T-helper 1 cell (primary cell): Measurements from ENCODE around the gene NDUFAF8.
A peak's percentile ranks its signal among the peaks of the same experiment; 100 is the strongest.

ENCODE experiments used
- DNase-seq, 5 donors: peaks; one replicate each; pipeline ENCODE4 v3.0.0-alpha.2; 2012 to 2020

The NDUFAF8 gene

DNA sequence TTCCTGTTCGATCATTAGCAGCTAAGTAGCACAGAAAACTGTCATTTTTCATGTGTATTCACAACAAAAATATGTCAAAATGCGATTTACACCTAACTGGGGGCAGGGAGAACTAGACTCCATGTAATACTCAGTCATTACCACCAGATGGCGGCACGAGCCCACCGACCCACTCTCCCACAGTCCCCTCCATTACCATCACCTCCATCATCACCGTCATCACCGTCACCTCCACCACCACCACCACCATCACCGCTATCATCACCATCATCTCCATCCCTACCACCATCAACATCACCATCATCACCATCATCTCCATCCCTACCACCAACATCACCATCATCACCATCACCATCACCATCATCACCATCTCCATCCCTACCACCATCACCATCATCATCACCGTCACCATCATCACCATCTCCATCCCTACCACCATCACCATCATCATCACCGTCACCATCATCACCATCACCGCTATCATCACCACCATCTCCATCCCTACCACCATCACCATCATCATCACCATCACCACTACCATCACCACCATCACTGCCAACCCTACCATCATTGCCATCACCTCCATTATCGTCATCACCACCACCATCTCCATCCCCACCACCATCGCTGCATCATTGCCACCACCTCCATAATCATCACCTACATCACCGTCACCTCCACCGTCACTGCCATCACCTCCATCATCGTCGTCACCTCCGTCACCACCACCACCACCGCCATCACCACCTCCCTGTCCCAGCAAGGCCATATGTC lies 14.4 kb downstream of the NDUFAF8 start:
- DNase-seq = peak in 4 of 5 donors; percentile 36 to 56 (median 42)

DNA sequence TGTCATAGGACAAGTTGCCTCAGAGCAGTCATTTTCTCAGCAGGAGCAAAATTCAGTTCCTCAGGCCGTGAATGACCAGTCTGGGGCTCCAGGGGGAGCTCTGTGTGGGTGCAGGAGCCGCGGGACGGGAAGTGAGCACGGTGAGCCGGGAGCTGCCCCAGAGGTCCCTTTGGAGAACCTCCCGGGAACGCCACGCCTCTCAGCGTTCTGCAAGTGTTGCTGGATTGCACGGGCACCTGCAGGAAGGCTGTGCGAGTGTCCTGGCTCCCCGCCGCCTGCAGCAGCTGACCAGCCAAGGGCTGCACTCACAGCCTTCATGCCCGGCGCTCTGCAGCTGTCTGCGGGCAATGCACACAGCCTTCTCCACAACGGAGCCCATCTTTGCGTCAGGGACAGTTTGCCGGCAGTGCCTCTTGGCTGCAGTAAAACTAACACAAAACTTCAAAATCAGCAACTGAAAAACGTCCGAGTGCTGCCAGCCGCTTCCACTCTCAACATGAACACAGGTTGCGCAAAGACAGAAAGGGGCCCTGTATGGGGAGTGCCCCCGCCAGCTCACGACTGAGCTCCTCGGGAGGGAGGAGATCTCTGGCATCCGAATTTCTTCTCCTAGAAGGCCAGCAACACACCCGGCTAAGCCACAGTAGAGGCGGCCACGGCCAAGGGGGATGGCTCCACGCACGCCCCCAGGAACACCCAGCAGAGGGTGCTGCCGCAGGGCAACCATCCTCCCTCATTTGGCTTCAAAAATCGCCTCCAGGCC lies 16.0 kb downstream of the NDUFAF8 start:
- DNase-seq = no peak

DNA sequence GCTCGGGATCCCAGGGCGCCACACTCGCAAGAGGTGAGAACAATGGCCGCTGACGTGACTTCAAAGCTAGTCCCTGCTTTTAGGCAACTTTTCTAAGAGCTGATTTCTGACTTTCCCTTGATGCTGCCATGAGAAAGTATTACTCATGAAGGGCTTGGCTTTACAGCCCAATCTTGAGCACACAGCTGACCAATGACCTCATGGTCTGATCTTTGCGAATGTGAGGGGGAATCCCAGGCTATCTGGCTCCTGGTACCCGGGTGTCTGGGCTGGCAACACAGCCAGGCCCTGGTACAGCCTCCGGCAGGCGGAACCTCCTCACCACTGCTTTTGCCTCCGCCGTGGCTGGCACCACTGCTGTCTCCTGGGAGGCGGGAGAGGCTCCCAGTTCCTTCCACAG lies 17.5 kb downstream of the NDUFAF8 start:
- no peak for DNase-seq

DNA sequence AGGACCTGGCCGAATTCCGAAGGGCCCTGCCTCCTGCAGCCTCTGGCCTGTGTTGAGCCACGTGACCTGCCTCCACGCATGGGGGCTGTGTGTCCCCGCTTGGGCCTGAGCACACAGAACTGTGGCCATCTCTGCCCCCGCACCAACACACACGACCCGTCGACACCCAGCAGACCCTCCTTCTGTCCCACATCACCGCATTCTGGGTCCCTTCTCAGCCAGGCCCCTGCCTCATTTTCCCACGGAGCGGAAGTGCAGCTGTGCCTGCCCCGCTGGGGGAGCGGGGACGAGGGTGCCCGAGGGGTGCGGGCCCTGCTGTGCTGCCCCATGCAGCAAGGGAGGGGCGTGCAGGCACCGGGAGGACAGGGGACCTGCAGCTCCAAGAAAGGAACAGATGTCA lies 18.4 kb downstream of the NDUFAF8 start:
- DNase-seq = no peak

DNA sequence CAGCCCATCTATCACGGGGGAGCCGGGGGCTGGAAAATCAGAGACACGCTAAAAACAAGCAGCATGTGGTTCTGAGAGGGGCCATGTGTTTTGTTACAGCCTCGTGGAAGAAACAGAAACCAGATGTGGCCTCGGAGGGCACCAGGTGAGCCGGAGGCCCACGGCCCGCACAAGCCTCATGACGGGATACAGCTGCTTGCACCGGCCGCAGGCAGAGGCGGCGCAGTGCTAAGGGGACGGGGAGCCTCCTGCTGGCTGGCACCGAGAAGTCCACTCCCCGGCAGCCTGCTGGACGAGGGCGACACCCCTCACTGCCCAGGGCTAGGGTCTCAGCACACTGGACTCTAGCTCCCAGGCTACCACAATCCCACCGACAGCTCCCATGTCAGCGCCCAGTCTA lies 19.2 kb downstream of the NDUFAF8 start:
- no peak for DNase-seq

DNA sequence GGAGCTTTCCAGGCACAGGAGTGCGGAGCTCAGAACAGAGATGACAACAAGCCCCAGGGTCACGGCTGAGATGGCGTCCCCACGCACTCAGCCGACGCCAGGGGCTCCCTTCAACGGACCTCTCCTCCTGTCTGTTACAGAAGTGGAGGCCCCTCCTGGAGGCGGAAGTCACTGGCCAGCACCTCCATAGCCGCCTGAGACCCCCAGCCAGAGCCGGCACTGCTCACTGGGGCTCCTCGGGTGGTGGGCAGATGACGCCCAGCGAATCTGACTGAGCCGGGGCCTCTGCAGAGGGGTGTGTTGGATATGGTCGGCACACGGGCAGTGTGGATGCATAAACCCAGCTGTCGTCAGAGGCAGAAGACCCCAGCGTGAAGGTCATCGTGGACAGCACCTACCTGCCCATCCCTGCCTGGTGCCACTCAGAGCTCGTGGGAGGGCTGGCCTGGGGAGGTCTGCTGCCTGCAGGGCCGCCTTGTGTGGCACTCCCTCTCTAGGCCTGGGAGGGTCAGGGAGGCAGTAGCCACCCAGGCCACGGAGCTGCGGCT lies 20.0 kb downstream of the NDUFAF8 start:
- DNase-seq = no peak

DNA sequence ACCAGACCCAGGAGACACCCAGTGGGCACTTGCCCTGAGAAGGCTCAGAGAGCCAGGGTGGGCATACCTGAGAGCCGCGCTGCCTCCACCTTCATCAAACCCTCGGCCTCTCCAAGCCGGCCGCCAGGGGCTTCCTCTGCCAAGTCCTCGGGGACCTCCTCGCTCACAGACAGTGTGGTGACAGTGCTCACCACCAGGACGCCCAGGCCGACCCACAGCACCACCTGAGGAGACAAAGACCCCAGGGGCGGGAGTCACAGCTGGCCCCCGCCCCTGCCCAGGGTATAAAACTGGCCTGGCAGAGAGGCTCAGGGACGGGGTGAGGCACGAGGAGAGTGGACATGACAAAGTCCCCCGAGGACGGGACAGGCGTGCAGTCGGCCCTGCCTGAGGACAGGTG lies 21.1 kb downstream of the NDUFAF8 start:
- no peak for DNase-seq

DNA sequence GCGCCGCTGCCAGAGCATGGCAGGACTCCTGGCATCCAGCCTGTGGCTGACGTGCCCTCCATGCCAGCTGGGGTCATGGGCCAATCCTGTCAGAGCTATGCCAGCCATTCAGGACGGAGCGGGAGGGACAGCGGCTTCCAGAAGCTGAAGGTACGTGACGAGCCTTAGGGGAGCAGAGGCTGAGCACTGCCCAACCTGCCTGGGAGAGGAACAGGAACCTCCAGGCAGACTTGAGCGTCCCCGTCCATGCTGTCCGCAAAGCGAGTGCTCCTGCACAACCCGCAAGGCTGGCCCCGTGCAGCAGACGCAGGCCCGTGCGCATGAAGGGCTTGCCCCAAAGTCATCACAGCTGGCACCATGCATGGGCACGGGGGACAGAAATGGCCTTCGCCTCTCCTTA lies 21.5 kb downstream of the NDUFAF8 start:
- no peak for DNase-seq

DNA sequence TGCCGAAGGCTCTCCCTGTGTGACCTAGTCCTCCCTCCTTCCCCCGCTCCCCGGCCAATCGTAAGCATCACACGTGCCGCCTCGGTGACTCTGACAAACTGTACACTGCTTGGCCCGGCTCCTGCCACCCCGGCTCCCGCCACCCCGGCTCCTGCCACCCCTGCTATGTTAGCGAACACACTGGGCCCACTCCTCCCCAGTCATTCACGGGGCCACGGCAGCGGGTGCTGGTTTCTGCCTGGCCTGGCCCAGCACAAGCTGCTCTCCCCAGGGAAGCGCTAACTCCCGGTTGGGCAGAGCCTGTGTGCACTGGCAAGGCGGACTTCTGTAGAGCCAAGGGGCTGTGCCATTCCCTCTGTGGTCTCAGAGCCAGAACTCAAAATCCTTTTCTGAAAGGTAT lies 22.0 kb downstream of the NDUFAF8 start:
- DNase-seq = no peak

DNA sequence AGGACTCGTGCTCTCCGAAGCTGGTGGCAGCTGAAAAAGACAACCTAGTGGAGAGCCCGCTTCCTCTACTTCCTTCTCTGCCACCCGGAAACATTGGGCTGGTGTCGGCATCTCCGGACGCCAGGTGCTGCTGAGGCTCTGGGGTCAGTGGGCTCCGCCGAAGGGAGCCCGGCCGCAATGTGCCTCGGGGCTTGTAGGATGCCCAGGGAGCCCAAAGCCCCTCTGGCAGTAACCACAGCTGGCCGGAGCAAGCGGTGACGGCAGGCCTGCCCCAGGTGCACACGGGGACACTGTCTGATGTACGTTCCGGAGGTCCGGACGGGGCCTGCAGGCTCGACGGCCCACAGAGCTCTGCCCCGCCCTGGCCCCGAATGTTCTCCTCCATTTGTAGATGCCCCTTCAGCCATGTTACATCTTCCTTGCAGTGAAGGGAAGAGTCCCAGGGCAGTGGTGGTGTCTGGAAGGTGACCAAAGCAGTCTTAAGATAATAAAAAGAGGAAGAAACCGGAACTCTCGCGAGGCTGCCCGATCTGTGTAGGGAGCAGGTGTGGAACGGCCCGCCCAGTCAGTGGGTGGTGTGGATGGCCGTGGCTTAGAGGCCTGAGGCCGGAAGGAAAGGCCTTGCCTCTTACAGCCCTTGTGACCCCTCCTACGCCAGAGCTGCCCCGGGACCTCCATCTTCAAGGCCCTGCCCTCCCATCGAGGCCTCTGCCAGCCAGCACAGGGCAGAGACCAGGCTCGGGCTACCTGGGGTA lies 22.6 kb downstream of the NDUFAF8 start:
- no peak for DNase-seq

DNA sequence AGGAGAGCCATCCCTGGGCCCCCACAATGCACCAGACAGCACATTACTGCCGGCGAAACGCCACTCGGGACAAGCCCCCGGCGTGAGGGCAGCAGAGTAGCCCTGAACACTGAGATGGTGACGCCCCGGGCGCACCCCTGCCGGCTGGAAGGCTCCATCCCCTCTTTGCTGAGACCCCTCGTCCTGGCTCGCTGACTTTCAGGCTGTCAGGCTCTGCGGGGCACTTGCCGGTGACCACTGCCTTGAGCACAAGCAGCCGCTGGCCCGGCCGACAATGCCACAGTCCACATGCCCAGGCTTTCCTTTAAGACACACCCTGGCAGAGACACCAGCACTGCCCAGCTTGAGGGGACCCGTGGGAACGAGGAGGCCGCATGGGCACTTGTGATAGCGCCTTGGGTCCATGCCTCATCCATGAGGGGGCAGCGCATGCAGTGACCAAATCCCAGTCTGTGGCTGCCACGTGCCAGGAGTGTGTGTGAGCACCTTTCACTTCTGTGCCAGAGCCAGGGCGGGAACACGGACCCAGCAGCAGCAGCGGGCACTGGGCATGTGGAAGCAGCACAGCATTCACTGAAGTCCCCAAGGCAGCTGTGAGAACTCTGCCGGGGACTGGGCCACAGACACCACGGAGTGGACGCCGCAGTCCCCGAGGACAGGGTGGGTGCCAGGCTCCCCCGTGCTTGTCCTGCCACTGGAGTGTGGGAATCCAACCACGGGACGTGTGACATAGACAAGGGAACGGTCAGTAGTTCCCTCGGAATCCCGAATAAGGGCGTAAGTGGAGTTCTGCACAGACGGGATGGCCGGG lies 24.5 kb downstream of the NDUFAF8 start:
- DNase-seq = no peak

DNA sequence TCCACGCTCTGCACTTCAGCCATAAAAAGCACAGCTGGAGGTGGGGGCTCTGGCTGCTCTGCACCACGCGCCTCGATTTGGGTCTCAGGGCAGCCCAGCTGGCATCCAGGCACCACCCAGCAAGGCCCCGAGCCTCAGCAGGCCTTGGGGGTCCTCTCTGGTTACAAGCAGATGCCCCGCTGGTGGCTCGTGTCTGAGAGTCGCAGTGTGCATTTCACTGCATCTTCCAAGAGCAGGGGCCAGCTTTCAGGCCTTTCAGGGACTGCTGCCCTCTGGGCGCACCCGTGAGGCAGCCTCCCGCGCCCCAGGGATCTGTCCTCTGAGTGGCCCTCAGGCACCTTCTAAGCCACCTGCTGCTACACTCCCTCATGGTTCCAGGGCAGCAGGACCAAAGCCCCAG lies 25.5 kb downstream of the NDUFAF8 start:
- DNase-seq = no peak

DNA sequence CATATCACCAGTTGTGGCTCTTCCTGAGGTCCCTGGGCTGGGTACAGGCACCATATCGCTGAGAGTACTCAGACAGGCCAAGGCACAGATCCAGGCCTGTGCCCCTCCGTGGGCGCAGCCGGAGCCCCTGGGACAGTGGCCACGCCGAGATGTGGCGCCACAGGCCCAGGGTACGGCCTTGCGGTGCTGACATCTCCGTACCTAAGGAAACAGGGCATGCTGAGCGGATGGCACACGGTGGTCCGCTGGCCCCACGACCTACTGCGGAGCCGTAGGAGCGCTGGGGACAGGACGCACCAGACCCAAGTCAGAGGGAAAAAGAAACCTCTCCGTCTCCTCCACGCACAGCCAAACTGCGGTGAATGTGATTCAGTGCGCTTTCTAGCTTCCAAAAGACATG lies 26.5 kb downstream of the NDUFAF8 start:
- no peak for DNase-seq

DNA sequence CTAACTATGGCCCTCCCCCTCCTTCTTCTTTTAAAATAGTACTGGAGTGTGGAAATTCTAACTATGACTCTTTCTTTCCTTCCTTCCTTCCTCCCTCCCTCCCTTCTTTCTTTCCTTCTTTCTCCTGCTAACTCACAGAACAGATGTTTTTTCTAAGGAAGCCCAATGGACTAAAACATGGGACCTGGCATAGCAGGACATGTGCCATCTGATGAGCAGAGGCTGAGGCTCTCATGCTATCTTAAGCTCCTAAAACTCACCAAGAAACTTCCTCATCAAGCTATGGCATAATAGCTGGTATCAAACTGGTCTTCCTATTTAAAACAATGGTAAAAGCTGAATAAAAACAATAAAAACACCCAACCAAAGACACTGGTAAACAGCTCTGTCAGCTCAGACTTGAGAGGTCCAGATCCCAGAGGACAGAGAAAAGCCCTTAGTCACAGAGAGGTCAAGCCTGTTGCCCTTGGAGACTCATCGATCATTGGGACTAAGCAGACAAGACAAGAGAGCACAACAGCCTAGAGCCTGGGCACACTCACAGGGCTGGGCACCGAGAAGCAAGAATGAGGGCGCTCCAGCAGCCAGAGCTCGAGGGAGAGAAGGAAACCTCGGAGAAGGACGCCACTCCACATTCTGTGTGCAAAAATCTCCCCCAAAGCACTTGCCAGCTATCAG lies 28.4 kb downstream of the NDUFAF8 start:
- no peak for DNase-seq

DNA sequence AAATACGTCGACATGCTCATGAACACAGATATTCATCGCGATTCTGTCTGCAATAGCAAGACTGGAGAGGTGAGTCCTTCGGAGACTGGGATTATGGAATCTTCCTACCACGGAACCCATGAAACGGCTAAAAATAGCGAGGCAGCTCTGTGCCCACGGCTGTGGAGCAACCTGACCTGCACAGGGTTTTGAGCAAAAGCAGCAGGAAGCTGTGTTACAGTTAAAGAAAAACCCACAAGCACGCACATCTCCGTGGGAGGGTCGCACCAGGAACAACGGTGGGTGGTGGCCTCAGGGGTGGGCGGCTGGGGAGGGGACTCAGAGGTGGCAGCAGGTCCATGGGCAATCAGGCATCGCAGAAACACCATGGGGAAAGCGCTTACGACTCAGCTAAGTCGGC lies 31.2 kb downstream of the NDUFAF8 start:
- DNase-seq = no peak

DNA sequence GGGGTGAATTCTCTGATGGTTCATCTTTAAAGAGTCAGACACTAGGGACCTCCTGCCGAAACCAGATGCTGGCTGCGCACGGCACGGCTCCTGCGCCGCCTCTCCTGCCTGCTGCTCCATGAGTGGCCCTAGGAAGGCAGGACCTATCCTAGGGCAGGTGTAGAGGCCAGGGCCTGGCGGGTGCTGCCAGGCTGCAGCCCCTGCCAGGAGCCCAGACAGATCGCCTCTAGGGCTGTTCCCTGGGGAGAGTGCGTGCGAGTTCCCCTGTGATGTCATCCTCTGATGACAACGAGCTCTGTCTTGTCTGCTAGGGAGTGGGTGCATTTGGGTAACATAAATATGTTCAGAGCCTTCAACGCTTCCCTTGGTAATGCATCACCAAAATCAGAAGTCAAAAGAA lies 32.1 kb downstream of the NDUFAF8 start:
- no peak for DNase-seq

DNA sequence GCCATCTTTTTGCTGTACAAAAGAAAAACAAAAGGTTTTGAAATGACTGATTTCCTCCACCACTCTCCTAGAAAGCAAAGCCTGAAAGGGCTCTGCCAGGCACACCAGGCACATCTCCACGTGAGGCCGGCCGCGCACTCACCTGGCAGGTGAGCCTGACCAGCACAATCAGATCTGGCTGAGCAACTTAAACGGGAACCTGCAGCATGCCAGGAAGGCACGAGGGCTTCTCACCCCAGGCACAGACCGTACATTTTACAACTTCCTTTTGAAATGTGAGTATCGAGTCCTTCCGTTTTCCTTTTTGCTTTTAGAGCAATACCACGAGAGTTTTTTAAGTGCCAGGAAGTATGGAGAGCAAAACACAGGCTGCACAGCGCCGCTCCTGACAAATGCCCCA lies 33.5 kb downstream of the NDUFAF8 start:
- no peak for DNase-seq

DNA sequence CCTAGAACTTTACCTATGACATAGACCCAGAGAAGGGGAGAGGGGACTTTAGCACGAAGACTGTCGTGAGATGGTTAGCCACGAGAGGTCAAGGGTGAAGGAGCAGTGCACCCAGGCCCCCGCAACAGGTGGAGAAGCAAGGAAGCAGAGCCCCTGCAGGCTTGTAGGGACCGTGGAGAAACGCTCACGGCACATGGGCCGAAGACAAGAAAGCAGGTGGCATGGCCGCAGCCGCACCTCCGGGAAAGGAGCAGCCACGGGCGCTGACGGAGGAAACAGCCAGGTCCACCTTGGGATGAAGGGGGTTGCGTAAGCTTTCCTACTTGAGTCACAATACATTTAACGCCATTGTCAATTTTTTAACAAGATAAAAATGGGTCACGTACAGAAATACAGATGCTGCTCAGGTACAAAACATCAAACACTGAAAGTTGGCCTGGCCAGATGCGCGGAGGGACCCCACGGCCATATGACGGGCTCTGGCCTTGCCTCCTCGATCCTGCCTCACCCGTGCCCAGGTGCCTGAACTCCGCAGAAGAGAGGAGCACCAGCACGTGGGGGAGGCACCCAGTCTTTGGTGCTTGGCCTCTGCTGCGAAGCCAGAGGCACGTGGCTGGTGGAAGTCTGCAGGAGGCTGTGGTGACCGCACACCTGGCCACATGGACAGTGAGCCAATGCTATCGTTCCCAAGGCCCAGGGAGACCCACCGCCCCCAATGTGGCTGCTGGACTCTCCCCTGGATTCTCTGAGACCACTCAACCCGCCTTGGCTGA lies 34.8 kb downstream of the NDUFAF8 start:
- DNase-seq = no peak

DNA sequence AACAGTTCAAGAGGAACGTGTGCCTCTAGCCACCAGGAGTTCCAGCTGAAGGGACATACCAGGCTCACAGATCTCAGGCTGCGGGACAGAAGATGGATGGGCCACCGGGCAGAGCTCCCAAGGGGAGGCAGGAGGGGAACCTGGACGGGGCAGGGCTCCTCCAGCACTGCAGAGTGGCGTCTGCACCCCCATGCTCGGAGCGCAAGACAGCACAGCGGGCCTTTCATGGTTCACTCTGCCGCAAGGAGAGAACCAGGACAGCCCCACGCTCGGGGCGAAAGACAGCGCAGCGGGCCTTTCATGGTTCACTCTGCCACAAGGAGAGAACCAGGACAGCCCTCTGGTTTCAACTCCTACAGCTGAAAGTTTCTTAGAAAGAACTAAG lies 35.3 kb downstream of the NDUFAF8 start:
- DNase-seq = no peak

DNA sequence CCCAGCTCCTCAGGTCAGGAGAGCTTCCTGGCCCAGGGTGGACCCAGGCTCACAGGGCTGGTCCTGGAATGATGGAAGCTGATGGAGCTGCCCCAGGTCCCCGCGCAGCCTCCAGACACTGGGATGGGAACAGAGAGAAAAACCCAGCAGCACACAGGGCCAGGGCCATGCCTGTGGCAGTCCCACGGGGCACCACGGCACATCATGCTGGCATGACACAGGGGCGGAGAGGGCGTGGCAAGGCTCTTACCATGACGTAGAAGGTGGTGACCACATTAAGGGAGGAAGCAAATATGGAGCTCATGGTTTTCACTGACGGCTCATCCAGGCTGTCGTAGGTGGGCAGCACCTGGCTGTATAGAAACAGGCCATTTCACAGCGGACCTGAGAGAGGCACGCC lies 37.7 kb downstream of the NDUFAF8 start:
- no peak for DNase-seq

DNA sequence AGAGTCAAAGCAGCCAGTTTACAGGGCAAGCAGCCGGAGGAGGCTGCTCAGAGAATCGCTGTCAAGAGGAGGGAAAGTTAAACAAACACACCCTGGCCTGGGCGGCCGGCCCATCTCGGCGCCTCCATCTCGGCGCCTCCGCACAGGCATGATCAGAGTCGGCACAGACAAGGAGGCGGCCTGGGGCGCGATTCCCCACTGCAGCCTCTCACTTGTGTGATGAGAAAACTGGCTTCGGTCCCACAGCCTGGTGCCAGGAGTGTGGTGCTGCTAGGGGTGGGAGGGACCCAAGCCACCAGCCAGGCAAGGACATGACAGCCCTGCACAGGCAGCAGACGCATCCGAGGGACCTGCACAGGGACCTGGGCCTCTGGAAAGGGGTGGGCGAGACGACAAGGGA lies 38.3 kb downstream of the NDUFAF8 start:
- DNase-seq = no peak
